Ishikawa (cell line): ENCODE results near the gene PELO.

ENCODE experiments used
- CEBPB ChIP-seq: IDR thresholded peaks from 2 replicates; pipeline ENCODE4 v1.6.1; 2012
- CREB1 ChIP-seq: IDR thresholded peaks from 2 replicates; pipeline ENCODE4 v1.6.1; 2012; ENCODE audit warnings: low read depth
- EGR1 ChIP-seq: IDR thresholded peaks from 2 replicates; pipeline ENCODE4 v1.6.1; 2012
- EP300 ChIP-seq: IDR thresholded peaks from 2 replicates; pipeline ENCODE4 v1.6.1; 2012; ENCODE audit warnings: borderline replicate concordance
- FOXM1 ChIP-seq: IDR thresholded peaks from 2 replicates; pipeline ENCODE4 v1.6.1; 2012; ENCODE audit warnings: low read depth, borderline replicate concordance
- MAX ChIP-seq: IDR thresholded peaks from 2 replicates; pipeline ENCODE4 v1.6.1; 2012
- RAD21 ChIP-seq: IDR thresholded peaks from 2 replicates; pipeline ENCODE4 v1.6.1; 2012; ENCODE audit warnings: low read depth
- REST ChIP-seq: IDR thresholded peaks from 2 replicates; pipeline ENCODE4 v1.6.1; 2012; ENCODE audit warnings: low read depth, mild to moderate bottlenecking
- TAF1 ChIP-seq: IDR thresholded peaks from 2 replicates; pipeline ENCODE4 v1.6.1; 2012; ENCODE audit warnings: low read depth, mild to moderate bottlenecking
- TCF12 ChIP-seq: IDR thresholded peaks from 2 replicates; pipeline ENCODE4 v1.6.1; 2012; ENCODE audit warnings: low read depth
- TEAD4 ChIP-seq: IDR thresholded peaks from 2 replicates; pipeline ENCODE4 v1.6.1; 2012
- USF1 ChIP-seq: IDR thresholded peaks from 2 replicates; pipeline ENCODE4 v1.6.1; 2012
- YY1 ChIP-seq: IDR thresholded peaks from 2 replicates; pipeline ENCODE4 v1.6.1; 2012; ENCODE audit warnings: low read depth
- ZBTB7A ChIP-seq: IDR thresholded peaks from 2 replicates; pipeline ENCODE4 v1.6.1; 2012; ENCODE audit warnings: low read depth

The PELO gene

GRCh38 chr5:52776116-52776515 lies 11.6 kb upstream of the PELO start:
- TF ChIP-seq TAF1 (no peak), CREB1 (no peak), FOXM1 (no peak), ZBTB7A (no peak), REST (no peak), USF1 (no peak), MAX (no peak), CEBPB (no peak), EP300 (no peak), YY1 (no peak)

DNA sequence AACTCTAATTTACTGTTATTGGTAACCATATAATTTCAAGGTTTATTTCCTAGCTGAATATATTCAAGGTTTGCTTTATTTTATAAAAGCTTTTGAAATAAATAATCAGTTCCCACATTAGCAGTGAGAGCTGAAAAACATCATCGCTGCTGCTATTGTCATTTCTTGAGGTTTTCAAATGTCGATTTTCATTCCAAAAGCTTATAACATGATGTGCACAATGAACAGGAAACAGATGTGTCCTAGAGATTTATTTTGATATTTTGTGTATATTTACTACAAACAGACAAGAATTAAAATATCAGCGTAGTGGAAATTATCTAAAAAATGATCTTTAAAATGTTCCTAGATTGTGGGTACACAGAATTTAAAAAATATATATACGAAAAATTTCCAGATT lies 10.5 kb upstream of the PELO start:
- TF ChIP-seq MAX (no peak), CEBPB (no peak), TAF1 (no peak)

DNA sequence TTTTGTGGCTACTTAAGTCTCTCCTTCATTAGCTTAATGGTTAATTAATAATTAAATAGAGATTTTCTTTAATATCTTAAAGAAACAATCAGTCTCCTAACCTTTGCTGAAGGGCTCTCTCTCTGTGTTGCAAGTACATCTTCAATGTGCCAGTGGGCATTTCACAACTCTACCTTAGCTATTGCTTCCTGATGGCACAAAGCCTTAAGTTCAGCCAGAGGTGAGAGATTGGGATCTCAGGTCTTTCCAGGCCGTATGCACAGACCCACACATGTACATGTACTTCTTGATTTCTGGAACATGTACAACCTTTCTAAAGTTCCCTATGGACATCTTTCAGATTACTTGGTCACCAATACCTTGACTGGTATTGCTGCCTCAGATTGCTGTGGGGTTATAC lies 8.9 kb upstream of the PELO start:
- no peak for TF ChIP-seq EGR1
- no peak for TF ChIP-seq REST
- TF ChIP-seq FOXM1: no peak
- no peak for TF ChIP-seq TEAD4
- TF ChIP-seq ZBTB7A: no peak
- no peak for TF ChIP-seq CREB1
- TF ChIP-seq RAD21: no peak
- TF ChIP-seq MAX: no peak
- no peak for TF ChIP-seq EP300

GRCh38 chr5:52779213-52779612 lies 8.5 kb upstream of the PELO start:
- TF ChIP-seq CEBPB (no peak), EGR1 (no peak), EP300 (no peak), YY1 (no peak), TEAD4 (no peak), RAD21 (no peak), USF1 (no peak), TCF12 (no peak), MAX (no peak)

- TF ChIP-seq CEBPB (0 out of 2 replicates have a peak, but pooled peaks have one; percentile 35), ZBTB7A (no peak), FOXM1 (no peak), EGR1 (no peak)
Measured at GRCh38 chr5:52783226-52783959, 4.3 kb upstream of the PELO start.

GRCh38 chr5:52784737-52785136 lies 3.0 kb upstream of the PELO start:
- no peak for TF ChIP-seq EGR1
- no peak for TF ChIP-seq RAD21
- TF ChIP-seq CEBPB: no peak
- no peak for TF ChIP-seq FOXM1
- TF ChIP-seq REST: no peak
- TF ChIP-seq TCF12: no peak
- no peak for TF ChIP-seq EP300
- TF ChIP-seq TAF1: no peak
- TF ChIP-seq CREB1: no peak
- TF ChIP-seq USF1: no peak
- no peak for TF ChIP-seq YY1
